ENCODE results near the gene DDX3X. TPM values are rescaled to one million over a fixed set of nuclear protein-coding genes. Genes with fewer than 3 reads are reported as not detected.
"Not testable (repeated sequence)": the region's sequence is repeated elsewhere in the genome, so short reads cannot be mapped to it uniquely, and the experiment has no call there.

Gene DDX3X
- 226 TPM for polyA plus RNA-seq (2013, experiment 1 of 4)
- polyA plus RNA-seq (2013, experiment 2 of 4), result 269 TPM
- 140 TPM for polyA plus RNA-seq (2013, experiment 3 of 4)
- polyA plus RNA-seq (2013, experiment 4 of 4), result 157 TPM

DNA sequence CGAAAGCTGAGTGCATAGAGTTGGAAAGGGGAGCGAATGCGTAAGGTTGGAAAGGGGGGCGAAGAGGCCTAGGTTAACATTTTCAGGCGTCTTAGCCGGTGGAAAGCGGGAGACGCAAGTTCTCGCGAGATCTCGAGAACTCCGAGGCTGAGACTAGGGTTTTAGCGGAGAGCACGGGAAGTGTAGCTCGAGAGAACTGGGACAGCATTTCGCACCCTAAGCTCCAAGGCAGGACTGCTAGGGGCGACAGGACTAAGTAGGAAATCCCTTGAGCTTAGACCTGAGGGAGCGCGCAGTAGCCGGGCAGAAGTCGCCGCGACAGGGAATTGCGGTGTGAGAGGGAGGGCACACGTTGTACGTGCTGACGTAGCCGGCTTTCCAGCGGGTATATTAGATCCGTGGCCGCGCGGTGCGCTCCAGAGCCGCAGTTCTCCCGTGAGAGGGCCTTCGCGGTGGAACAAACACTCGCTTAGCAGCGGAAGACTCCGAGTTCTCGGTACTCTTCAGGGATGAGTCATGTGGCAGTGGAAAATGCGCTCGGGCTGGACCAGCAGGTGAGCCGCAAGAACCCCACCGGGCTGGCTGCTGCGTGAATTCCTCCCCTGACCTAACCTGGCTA, at the start of gene DDX3X:
TSS of gene DDX3X (plus strand) at position 419 of the 619 bp plus-strand sequence. CDS start at position 510, 91 bp downstream.
- Histone ChIP-seq H3K4me3 (ENCODE audit: insufficient read depth, low read depth, low read length) (peak within 1 kb of the TSS; percentile 60), H3K36me3 (ENCODE audit: control insufficient read depth, insufficient read depth, low read length) (no peaks in the 10 kb centered on the region), H3K27ac (ENCODE audit: insufficient read depth, low read depth, low read length, poor library complexity, severe bottlenecking) (peak within 1 kb of the TSS; percentile 100), H3K27me3 (ENCODE audit: control insufficient read depth, insufficient read depth, low read length, poor library complexity, severe bottlenecking) (peaks cover 14% of the 10 kb centered on the region), H3K4me1 (ENCODE audit: control insufficient read depth, insufficient read depth, low read length) (peaks cover 3% of the 10 kb centered on the region), H3K9me3 (ENCODE audit: control insufficient read depth, low read length) (no peaks in the 10 kb centered on the region)
- WGBS, 2 experiments, result 0 to 1% methylated on average over 47 of the region's 47 CpGs

DNA sequence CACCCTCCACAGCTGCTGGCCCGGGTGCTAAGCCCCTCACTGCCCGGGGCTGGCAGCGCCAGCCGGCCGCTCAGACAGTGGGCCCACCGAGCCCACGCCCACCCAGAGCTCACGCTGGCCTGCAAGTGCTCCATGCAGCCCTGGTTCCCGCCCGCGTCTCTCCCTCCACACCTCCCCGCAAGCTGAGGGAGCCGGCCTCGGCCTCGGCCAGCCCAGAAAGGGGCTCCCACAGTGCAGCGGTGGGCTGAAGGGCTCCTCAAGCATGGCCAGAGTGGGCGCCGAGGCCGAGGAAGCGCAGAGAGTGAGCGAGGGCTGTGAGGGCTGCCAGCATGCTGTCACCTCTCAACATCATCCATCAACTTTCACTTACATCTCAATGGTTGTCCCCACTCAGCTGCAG, 48.0 kb upstream of the DDX3X start:
- not testable (repeated sequence) for H3K4me1 ChIP-seq (ENCODE audit: control insufficient read depth, insufficient read depth, low read length); H3K36me3 ChIP-seq (ENCODE audit: control insufficient read depth, insufficient read depth, low read length); H3K27me3 ChIP-seq (ENCODE audit: control insufficient read depth, insufficient read depth, low read length, poor library complexity, severe bottlenecking); H3K9me3 ChIP-seq (ENCODE audit: control insufficient read depth, low read length); H3K4me3 ChIP-seq (ENCODE audit: insufficient read depth, low read depth, low read length); H3K27ac ChIP-seq (ENCODE audit: insufficient read depth, low read depth, low read length, poor library complexity, severe bottlenecking)
- WGBS, 2 experiments, result 94 to 95% methylated on average over 21 of the region's 21 CpGs

DNA sequence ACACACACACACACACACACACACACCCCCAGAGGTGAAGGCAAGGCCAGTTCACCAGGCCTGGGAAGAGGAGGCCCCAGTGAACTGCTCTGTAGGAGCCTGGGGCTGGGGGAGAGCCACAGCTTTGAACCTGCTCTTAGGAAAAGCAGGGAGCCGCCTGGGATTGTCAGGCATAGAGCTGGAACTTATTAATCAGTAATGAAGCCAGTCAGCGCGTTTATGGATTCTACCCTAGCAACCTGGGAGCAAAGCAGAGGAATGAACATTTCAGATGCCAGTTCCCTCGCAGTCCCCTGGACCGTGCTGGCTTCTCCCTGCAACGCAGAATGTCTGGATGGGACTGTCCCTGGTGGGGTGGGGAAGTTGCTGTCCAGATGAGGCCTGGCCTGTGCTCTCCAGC, 45.3 kb upstream of the DDX3X start:
- no peaks in the 10 kb centered on the region for H3K36me3 ChIP-seq (ENCODE audit: control insufficient read depth, insufficient read depth, low read length)
- peaks cover 4% of the 10 kb centered on the region for H3K4me1 ChIP-seq (ENCODE audit: control insufficient read depth, insufficient read depth, low read length)
- H3K27ac ChIP-seq (ENCODE audit: insufficient read depth, low read depth, low read length, poor library complexity, severe bottlenecking), result no peak overlapping the region
- WGBS, 2 experiments, result 86 to 87% methylated on average over 6 of the region's 6 CpGs
- no peaks in the 10 kb centered on the region for H3K27me3 ChIP-seq (ENCODE audit: control insufficient read depth, insufficient read depth, low read length, poor library complexity, severe bottlenecking)
- no peak overlapping the region for H3K4me3 ChIP-seq (ENCODE audit: insufficient read depth, low read depth, low read length)
- no peaks in the 10 kb centered on the region for H3K9me3 ChIP-seq (ENCODE audit: control insufficient read depth, low read length)

DNA sequence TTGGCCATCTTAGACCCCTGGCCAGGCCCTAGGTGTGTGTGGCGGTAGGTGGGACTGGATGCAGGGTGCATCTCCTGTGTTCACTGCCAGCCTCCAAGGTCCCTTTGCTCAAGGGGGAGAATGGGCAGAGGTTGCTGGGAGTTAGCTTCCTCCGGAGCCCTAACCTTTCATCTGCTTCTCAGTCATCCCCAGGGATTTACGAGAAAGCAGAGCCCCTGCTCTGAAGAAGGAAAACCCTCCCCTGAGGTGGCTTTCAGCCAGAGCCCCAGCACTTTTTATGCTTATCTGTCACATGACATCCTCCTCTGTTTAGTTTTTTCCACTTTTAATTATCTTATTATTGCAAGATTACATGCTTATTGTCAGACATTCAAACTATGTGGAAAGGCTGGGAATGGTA, 44.9 kb upstream of the DDX3X start:
- peaks cover 4% of the 10 kb centered on the region for H3K4me1 ChIP-seq (ENCODE audit: control insufficient read depth, insufficient read depth, low read length)
- H3K4me3 ChIP-seq (ENCODE audit: insufficient read depth, low read depth, low read length), result no peak overlapping the region
- H3K27me3 ChIP-seq (ENCODE audit: control insufficient read depth, insufficient read depth, low read length, poor library complexity, severe bottlenecking), result no peaks in the 10 kb centered on the region
- H3K27ac ChIP-seq (ENCODE audit: insufficient read depth, low read depth, low read length, poor library complexity, severe bottlenecking), result no peak overlapping the region
- H3K36me3 ChIP-seq (ENCODE audit: control insufficient read depth, insufficient read depth, low read length), result no peaks in the 10 kb centered on the region
- no peaks in the 10 kb centered on the region for H3K9me3 ChIP-seq (ENCODE audit: control insufficient read depth, low read length)
- WGBS, 2 experiments, result 59 to 63% methylated on average over 3 of the region's 3 CpGs

DNA sequence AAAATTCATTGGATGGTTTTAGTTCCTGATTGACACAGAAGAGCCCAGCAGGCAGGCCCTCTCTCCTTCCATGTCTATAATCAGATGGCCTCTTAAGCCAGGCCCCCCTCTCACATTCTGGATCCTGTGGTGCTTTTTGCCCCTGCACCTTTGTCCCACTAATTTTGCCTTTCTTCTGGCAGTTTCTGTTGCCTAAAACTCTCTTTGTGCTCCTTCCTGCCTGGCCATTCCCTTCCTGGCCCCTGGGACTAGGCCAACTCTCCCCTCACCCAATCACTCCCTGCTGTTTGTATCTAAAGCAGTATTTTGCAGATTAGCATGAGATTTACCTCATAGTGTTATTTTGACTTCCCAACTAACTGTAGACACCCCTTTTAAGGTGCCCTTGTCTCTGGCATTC, 42.7 kb upstream of the DDX3X start:
- H3K27me3 ChIP-seq (ENCODE audit: control insufficient read depth, insufficient read depth, low read length, poor library complexity, severe bottlenecking), result no peaks in the 10 kb centered on the region
- peak overlapping the region; percentile 63 for H3K27ac ChIP-seq (ENCODE audit: insufficient read depth, low read depth, low read length, poor library complexity, severe bottlenecking)
- H3K4me1 ChIP-seq (ENCODE audit: control insufficient read depth, insufficient read depth, low read length), result peaks cover 4% of the 10 kb centered on the region
- no peak overlapping the region for H3K4me3 ChIP-seq (ENCODE audit: insufficient read depth, low read depth, low read length)
- H3K9me3 ChIP-seq (ENCODE audit: control insufficient read depth, low read length), result no peaks in the 10 kb centered on the region
- no peaks in the 10 kb centered on the region for H3K36me3 ChIP-seq (ENCODE audit: control insufficient read depth, insufficient read depth, low read length)

DNA sequence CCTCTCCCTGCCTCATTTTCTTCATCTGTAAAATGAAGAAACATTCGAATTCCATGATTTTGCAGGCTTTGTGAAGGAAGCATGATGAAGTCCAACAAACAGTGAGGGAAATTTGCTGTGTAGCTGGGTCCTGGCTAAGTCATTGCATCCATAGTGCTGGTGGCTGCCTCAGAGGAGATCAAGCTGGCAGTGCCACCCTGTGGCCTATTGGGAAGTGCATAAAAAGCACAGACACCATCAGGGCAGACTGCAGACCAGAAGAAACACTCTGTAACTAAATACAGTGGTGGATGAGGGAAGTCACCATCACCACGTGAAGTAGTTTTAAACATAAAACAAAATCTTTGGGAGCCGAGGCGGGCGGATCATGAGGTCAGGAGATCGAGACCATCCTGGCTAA, 40.7 kb upstream of the DDX3X start:
- WGBS, 2 experiments, result 88 to 89% methylated on average over 6 of the region's 6 CpGs
- no peaks in the 10 kb centered on the region for H3K36me3 ChIP-seq (ENCODE audit: control insufficient read depth, insufficient read depth, low read length)
- peaks cover 4% of the 10 kb centered on the region for H3K4me1 ChIP-seq (ENCODE audit: control insufficient read depth, insufficient read depth, low read length)
- no peak overlapping the region for H3K27ac ChIP-seq (ENCODE audit: insufficient read depth, low read depth, low read length, poor library complexity, severe bottlenecking)
- no peaks in the 10 kb centered on the region for H3K27me3 ChIP-seq (ENCODE audit: control insufficient read depth, insufficient read depth, low read length, poor library complexity, severe bottlenecking)
- no peaks in the 10 kb centered on the region for H3K9me3 ChIP-seq (ENCODE audit: control insufficient read depth, low read length)
- H3K4me3 ChIP-seq (ENCODE audit: insufficient read depth, low read depth, low read length), result no peak overlapping the region

DNA sequence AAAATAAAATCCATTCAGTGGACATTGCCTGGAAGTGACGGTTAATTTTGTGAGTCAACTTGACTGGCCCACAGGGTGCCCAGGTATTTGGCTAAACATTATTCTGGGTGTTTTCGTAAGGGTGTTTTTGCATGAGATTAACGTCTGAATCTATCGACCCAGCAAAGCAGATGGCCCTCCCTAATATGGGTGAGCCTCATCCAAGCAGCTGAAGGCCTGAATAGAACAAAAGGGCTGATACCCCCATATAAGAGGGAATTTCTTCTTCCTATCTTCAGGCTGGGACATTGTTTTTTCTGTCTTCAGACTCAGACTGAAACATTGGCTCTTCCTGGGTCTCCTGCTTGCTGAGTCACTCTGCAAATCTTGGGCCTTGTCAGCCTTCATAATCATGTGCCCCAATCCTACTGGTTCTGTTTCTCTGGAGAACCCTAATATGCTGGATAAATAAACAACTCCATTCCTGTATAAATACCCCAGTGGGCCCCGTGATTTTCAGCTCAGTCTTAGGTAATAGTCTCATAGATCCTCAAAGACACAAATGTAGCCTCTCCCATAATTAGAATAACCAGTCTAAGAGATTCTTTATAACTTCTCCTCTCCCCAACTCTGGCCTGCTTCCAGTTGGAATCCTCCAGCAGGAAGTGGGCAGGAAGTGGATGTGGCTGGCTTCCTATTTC, 33.1 kb upstream of the DDX3X start:
- H3K9me3 ChIP-seq (ENCODE audit: control insufficient read depth, low read length), result no peaks in the 10 kb centered on the region
- no peak overlapping the region for H3K27ac ChIP-seq (ENCODE audit: insufficient read depth, low read depth, low read length, poor library complexity, severe bottlenecking)
- no peak overlapping the region for H3K4me3 ChIP-seq (ENCODE audit: insufficient read depth, low read depth, low read length)
- no peaks in the 10 kb centered on the region for H3K27me3 ChIP-seq (ENCODE audit: control insufficient read depth, insufficient read depth, low read length, poor library complexity, severe bottlenecking)
- no peaks in the 10 kb centered on the region for H3K4me1 ChIP-seq (ENCODE audit: control insufficient read depth, insufficient read depth, low read length)
- no peaks in the 10 kb centered on the region for H3K36me3 ChIP-seq (ENCODE audit: control insufficient read depth, insufficient read depth, low read length)
- WGBS, 2 experiments, result 85 to 92% methylated on average over 5 of the region's 5 CpGs

DNA sequence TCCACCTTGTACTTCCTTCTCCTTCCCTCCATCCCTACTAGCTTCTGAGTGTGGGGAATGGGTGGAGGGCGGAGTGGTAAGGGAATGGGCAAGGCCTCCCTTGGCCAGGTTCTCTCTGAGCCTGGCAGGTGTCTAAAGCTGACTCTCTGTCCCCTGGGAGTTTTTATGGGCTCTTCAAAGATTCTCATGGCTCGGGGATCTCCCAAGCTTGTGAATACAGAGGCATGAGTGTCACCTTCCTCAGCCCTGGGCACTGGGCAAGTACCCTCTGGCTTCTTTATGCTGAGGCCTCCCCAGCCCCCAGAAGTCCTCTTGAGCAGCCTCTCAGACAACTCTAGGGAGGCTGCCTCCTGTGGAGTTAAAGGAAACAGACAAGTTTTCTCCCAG, 32.5 kb upstream of the DDX3X start:
- no peak overlapping the region for H3K27ac ChIP-seq (ENCODE audit: insufficient read depth, low read depth, low read length, poor library complexity, severe bottlenecking)
- no peak overlapping the region for H3K4me3 ChIP-seq (ENCODE audit: insufficient read depth, low read depth, low read length)
- no peaks in the 10 kb centered on the region for H3K27me3 ChIP-seq (ENCODE audit: control insufficient read depth, insufficient read depth, low read length, poor library complexity, severe bottlenecking)
- 96 to 100% methylated on average over 2 of the region's 2 CpGs for WGBS, 2 experiments
- H3K36me3 ChIP-seq (ENCODE audit: control insufficient read depth, insufficient read depth, low read length), result no peaks in the 10 kb centered on the region
- H3K9me3 ChIP-seq (ENCODE audit: control insufficient read depth, low read length), result no peaks in the 10 kb centered on the region
- no peaks in the 10 kb centered on the region for H3K4me1 ChIP-seq (ENCODE audit: control insufficient read depth, insufficient read depth, low read length)

DNA sequence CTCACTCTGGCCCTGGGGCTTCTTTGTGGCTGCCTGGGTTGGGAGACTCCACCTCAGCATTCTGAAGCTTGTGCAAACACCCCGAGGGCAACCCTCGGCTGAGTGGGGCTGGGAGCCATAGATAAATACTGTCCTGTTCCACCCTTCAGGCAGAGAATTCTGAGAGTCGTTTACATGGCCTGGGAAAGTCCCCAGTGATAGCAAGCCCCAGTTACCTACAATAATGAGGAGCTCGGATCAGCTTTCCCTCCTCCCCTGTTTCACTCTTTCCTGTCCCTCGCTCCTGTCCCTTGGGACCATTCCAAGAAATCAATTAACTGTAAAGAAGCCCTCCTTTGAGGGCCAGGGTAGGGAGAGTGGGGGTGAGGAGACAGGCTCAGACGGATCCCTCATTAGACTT, 31.6 kb upstream of the DDX3X start:
- H3K27me3 ChIP-seq (ENCODE audit: control insufficient read depth, insufficient read depth, low read length, poor library complexity, severe bottlenecking), result no peaks in the 10 kb centered on the region
- H3K27ac ChIP-seq (ENCODE audit: insufficient read depth, low read depth, low read length, poor library complexity, severe bottlenecking), result no peak overlapping the region
- no peaks in the 10 kb centered on the region for H3K4me1 ChIP-seq (ENCODE audit: control insufficient read depth, insufficient read depth, low read length)
- no peak overlapping the region for H3K4me3 ChIP-seq (ENCODE audit: insufficient read depth, low read depth, low read length)
- 61 to 67% methylated on average over 4 to 5 of the region's 6 CpGs for WGBS, 2 experiments
- no peaks in the 10 kb centered on the region for H3K9me3 ChIP-seq (ENCODE audit: control insufficient read depth, low read length)
- H3K36me3 ChIP-seq (ENCODE audit: control insufficient read depth, insufficient read depth, low read length), result no peaks in the 10 kb centered on the region

DNA sequence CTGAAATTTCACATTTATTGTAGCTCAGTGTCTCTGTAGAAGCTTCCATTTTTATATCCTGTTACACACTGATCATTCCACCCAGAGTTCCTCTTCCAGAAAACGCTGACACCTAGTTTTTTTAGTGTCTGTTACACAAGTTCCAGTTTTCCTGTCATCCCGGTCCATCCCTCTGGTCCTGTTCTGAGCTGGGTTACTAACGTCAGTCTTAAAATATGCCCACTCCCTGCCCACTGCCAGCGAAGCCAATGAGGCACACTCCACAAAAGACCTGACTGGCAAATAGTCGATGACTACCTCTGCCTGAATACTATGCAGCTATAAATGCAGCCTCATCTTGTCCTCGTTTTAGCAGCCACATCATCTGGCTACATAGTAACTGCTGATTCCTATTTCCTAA, 30.9 kb upstream of the DDX3X start:
- H3K27ac ChIP-seq (ENCODE audit: insufficient read depth, low read depth, low read length, poor library complexity, severe bottlenecking), result no peak overlapping the region
- WGBS, 2 experiments, result 92 to 94% methylated on average over 6 of the region's 6 CpGs
- H3K36me3 ChIP-seq (ENCODE audit: control insufficient read depth, insufficient read depth, low read length), result no peaks in the 10 kb centered on the region
- no peaks in the 10 kb centered on the region for H3K4me1 ChIP-seq (ENCODE audit: control insufficient read depth, insufficient read depth, low read length)
- H3K9me3 ChIP-seq (ENCODE audit: control insufficient read depth, low read length), result no peaks in the 10 kb centered on the region
- no peak overlapping the region for H3K4me3 ChIP-seq (ENCODE audit: insufficient read depth, low read depth, low read length)
- H3K27me3 ChIP-seq (ENCODE audit: control insufficient read depth, insufficient read depth, low read length, poor library complexity, severe bottlenecking), result no peaks in the 10 kb centered on the region

Data from ectodermal cell (in vitro differentiated cells).